Endothelial cell of umbilical vein (primary cell): Measurements from ENCODE around the gene STAB1. TPM values are rescaled to one million over a fixed set of nuclear protein-coding genes. Genes with fewer than 3 reads are reported as not detected.
A peak's percentile ranks its signal among the peaks of the same experiment; 100 is the strongest.

Experiments
- BruUV-seq: library from RNA; stranded (reverse); fragments of 400-500 nt; replicated peaks from 2 replicates; lab custom pipeline; 2021; lab: Mats Ljungman, UMichigan
- CTCF ChIA-PET: fragments of 300-600, 350-600 bp; sonication (Branson Sonifier 250); formaldehyde crosslinking; loops from one replicate; lab custom pipeline; 2021; ENCODE audit warnings: antibody characterized with exemption, inconsistent platforms; lab: Charles Lee
- POLR2A ChIA-PET: fragments of 300-600, 350-600 bp; sonication (Branson Sonifier 250); formaldehyde crosslinking; loops from one replicate; lab custom pipeline; 2021; ENCODE audit warnings: antibody characterized with exemption, inconsistent platforms; lab: Charles Lee
- DNase-seq: peaks from one replicate; pipeline ENCODE4 v3.0.0-alpha.2; 2011; ENCODE audit warnings: low read depth, low spot score
- FAIRE-seq: peaks from 2 replicates; lab custom pipeline; 2011; peaks lifted over from hg19 to GRCh38; lab: Jason Lieb, UNC
- H2AFZ ChIP-seq: 2 replicates; pipeline ENCODE4 v1.6.0; 2012; ENCODE audit warnings: low read depth, low read length, control low read depth, inconsistent platforms
- H3K27ac ChIP-seq: 2 replicates; pipeline ENCODE4 v1.5.1; 2011; ENCODE audit warnings: low read depth, mild to moderate bottlenecking, control low read depth, low read length, moderate library complexity; ENCODE audit not compliant: insufficient read depth
- H3K27me3 ChIP-seq, 2 experiments: 2 replicates each; pipeline versions ENCODE4 v1.6.0 to v1.6.1; 2011; ENCODE audit warnings: low read length in 2 of 2, mixed read lengths in 1 of 2; ENCODE audit not compliant: control insufficient read depth in 2 of 2, insufficient read depth in 2 of 2
- H3K36me3 ChIP-seq, 2 experiments: 2 replicates in 1 of 2; 3 replicates in 1 of 2; pipeline ENCODE4 v1.5.1; 2011; ENCODE audit warnings: low read length in 2 of 2, mild to moderate bottlenecking in 1 of 2, moderate library complexity in 1 of 2; ENCODE audit not compliant: control insufficient read depth in 2 of 2, insufficient read depth in 2 of 2; ENCODE audit errors: extremely low read depth in 1 of 2
- H3K4me1 ChIP-seq: 3 replicates; pipeline ENCODE4 v1.5.1; 2011; ENCODE audit warnings: mild to moderate bottlenecking, low read length; ENCODE audit not compliant: control insufficient read depth, insufficient read depth; ENCODE audit errors: extremely low read depth
- H3K4me2 ChIP-seq: 2 replicates; pipeline ENCODE4 v1.6.1; 2011; ENCODE audit warnings: low read length, control low read depth, mixed read lengths; ENCODE audit not compliant: insufficient read depth
- H3K4me3 ChIP-seq, 3 experiments: fragments of 200-600 bp in 1 of 3; sonication (generic), shearing (Covaris generic) in 1 of 3; replicated peaks in 1 of 3; 2 replicates each; pipeline ENCODE4 v1.5.1; 2011 to 2016; ENCODE audit warnings: control low read depth in 3 of 3, low read length in 3 of 3, mild to moderate bottlenecking in 2 of 3, inconsistent platforms in 1 of 3, low read depth in 1 of 3, moderate library complexity in 1 of 3; ENCODE audit not compliant: insufficient read depth in 1 of 3
- H3K79me2 ChIP-seq: 2 replicates; pipeline ENCODE4 v1.6.0; 2012; ENCODE audit warnings: low read length, inconsistent platforms; ENCODE audit not compliant: control insufficient read depth, insufficient read depth
- H3K9ac ChIP-seq: replicated peaks from 2 replicates; pipeline ENCODE3; 2011; ENCODE audit warnings: low read length, control low read depth; ENCODE audit not compliant: insufficient read depth; ENCODE audit errors: extremely low read depth
- H3K9me1 ChIP-seq: replicated peaks from 3 replicates; pipeline ENCODE4 v1.6.0; 2011; ENCODE audit warnings: mild to moderate bottlenecking, low read length; ENCODE audit not compliant: control insufficient read depth, insufficient read depth; ENCODE audit errors: extremely low read depth
- H3K9me3 ChIP-seq: replicated peaks from 2 replicates; pipeline ENCODE4 v1.5.1; 2012; ENCODE audit warnings: low read length, inconsistent platforms; ENCODE audit not compliant: control insufficient read depth, insufficient read depth
- H4K20me1 ChIP-seq: replicated peaks from 2 replicates; pipeline ENCODE3; 2011; ENCODE audit warnings: mild to moderate bottlenecking, low read length; ENCODE audit not compliant: control insufficient read depth, insufficient read depth; ENCODE audit errors: extremely low read depth
- CTCF ChIP-seq, 2 donors: IDR thresholded peaks; 1 replicate in 1 of 2; 2 replicates in 1 of 2; pipeline ENCODE4 v1.5.1; 2011; ENCODE audit warnings: low read length in 2 of 2, mild to moderate bottlenecking in 2 of 2, moderate library complexity in 2 of 2, control low read depth in 1 of 2, inconsistent platforms in 1 of 2, low read depth in 1 of 2; ENCODE audit not compliant: insufficient read depth in 1 of 2; ENCODE audit errors: extremely low read depth in 1 of 2
- EZH2 ChIP-seq: IDR thresholded peaks from 2 replicates; pipeline ENCODE4 v1.6.1; 2012; ENCODE audit warnings: borderline replicate concordance, low read depth, mild to moderate bottlenecking, moderate library complexity, low read length, inconsistent platforms; ENCODE audit not compliant: severe bottlenecking
- FOS ChIP-seq: IDR thresholded peaks from 2 replicates; pipeline ENCODE4 v1.6.1; 2011; ENCODE audit warnings: mild to moderate bottlenecking, low read length, moderate library complexity, borderline replicate concordance; ENCODE audit not compliant: insufficient read depth
- GATA2 ChIP-seq: IDR thresholded peaks from 2 replicates; pipeline ENCODE4 v1.7.0; 2011; ENCODE audit warnings: low read depth, mild to moderate bottlenecking, moderate library complexity, mixed read lengths, low read length; ENCODE audit not compliant: insufficient read length, insufficient read depth
- JUN ChIP-seq: IDR thresholded peaks from 2 replicates; pipeline ENCODE4 v1.6.1; 2011; ENCODE audit warnings: borderline replicate concordance, low read depth; ENCODE audit not compliant: insufficient read length, insufficient read depth
- MAX ChIP-seq: IDR thresholded peaks from 2 replicates; pipeline ENCODE4 v1.6.1; 2011; ENCODE audit not compliant: insufficient read depth, insufficient read length
- MYC ChIP-seq: IDR thresholded peaks from one replicate; pipeline ENCODE4 v1.6.1; 2011; ENCODE audit warnings: mild to moderate bottlenecking, low read depth, low read length
- POLR2A ChIP-seq: IDR thresholded peaks from 2 replicates; pipeline ENCODE4 v1.6.1; 2012; ENCODE audit warnings: low read depth, mild to moderate bottlenecking, control low read depth, low read length
- POLR2AphosphoS5 ChIP-seq: IDR thresholded peaks from 2 replicates; pipeline ENCODE4 v1.6.1; 2012; ENCODE audit warnings: low read depth, mild to moderate bottlenecking, control low read depth, low read length, moderate library complexity; ENCODE audit not compliant: insufficient read depth
- dilution Hi-C: fragments of 300-500 bp; cut with MboI; formaldehyde crosslinking; loops from one replicate; pipeline ENCODE4 v1.15.0; 2019; ENCODE audit warnings: low sequenced_read_pairs; ENCODE audit not compliant: extremely low pct_ligation_motif_present
- intact Hi-C: fragments of 100-400 bp; cut with micrococcal nuclease; formaldehyde crosslinking; loops from one replicate; pipeline ENCODE4 v1.10.0; 2022
- polyA plus RNA-seq, 4 experiments: library from polyadenylated mRNA; depleted of rRNA in 3 of 4; stranded (reverse) in 3 of 4; unstranded in 1 of 4; fragments of >200 nt; gene quantifications; 2 replicates each; pipeline versions ENCODE4 v1.2.1 to v1.2.3, GENCODE V29; 2011 to 2012; ENCODE audit warnings: missing spikeins in 1 of 4
- total RNA-seq: library from RNA; stranded (reverse); gene quantifications from 2 replicates; pipeline ENCODE4 v1.2.3, GENCODE V29; 2021

Gene STAB1
- total and polyA plus RNA-seq, 2 donors (not counting 3 experiments of a cell fraction or from before 2014, with no cell fraction given), result 369 TPM

- no peak for FAIRE-seq
- no peaks in the 10 kb centered on the region for H3K9me3 ChIP-seq
- no peaks in the 10 kb centered on the region for H3K79me2 ChIP-seq
- TF ChIP-seq JUN (no peak), CTCF (IDR thresholded peaks at IDR 0.05; ENCODE audit: extremely low read depth in 1 of 2, insufficient read depth in 1 of 2, low read depth in 1 of 2, low read length in 2 of 2) (no peak), POLR2AphosphoS5 (peak; percentile 5), POLR2A (no peak), FOS (no peak)
- no peak overlapping the region for H2AFZ ChIP-seq
- no peaks in the 10 kb centered on the region for H3K27me3 ChIP-seq
- no peak overlapping the region for H3K4me3 ChIP-seq
- intact Hi-C loops, result no loop called here
- DNase-seq, result no peak
- H3K4me2 ChIP-seq, result no peak overlapping the region
- H4K20me1 ChIP-seq, result no peaks in the 10 kb centered on the region
- POLR2A ChIA-PET, result no interaction called here
- H3K27ac ChIP-seq, result no peak overlapping the region
- no TSS peak for BruUV-seq
- dilution Hi-C loops, result no loop called here
- peaks cover 21 to 83% of the 10 kb centered on the region in 2 experiments for H3K36me3 ChIP-seq
- no peaks in the 10 kb centered on the region for H3K9me1 ChIP-seq
- no peak overlapping the region for H3K9ac ChIP-seq
- CTCF ChIA-PET, result no interaction called here
- no peaks in the 10 kb centered on the region for H3K4me1 ChIP-seq
Observed at GRCh38 chr3:52512727-52513126, 17.6 kb downstream of the STAB1 start.

- no peaks in the 10 kb centered on the region for H3K27me3 ChIP-seq
- BruUV-seq, result no TSS peak
- H3K36me3 ChIP-seq, result peaks cover 17 to 82% of the 10 kb centered on the region in 2 experiments
- H2AFZ ChIP-seq, result no peak overlapping the region
- no peak overlapping the region for H3K4me3 ChIP-seq
- ChIA-PET POLR2A (no interaction called here), CTCF (no interaction called here)
- DNase-seq, result no peak
- no peaks in the 10 kb centered on the region for H3K9me1 ChIP-seq
- FAIRE-seq, result no peak
- no peak overlapping the region for H3K27ac ChIP-seq
- H3K79me2 ChIP-seq, result no peaks in the 10 kb centered on the region
- TF ChIP-seq EZH2 (no peak), GATA2 (no peak), CTCF (IDR thresholded peaks at IDR 0.05; ENCODE audit: extremely low read depth in 1 of 2, insufficient read depth in 1 of 2, low read depth in 1 of 2, low read length in 2 of 2) (no peak), MAX (no peak), POLR2A (no peak), JUN (no peak), POLR2AphosphoS5 (no peak), MYC (no peak), FOS (no peak)
- no peaks in the 10 kb centered on the region for H3K4me1 ChIP-seq
- intact Hi-C loops (no loop called here), dilution Hi-C loops (no loop called here)
- no peak overlapping the region for H3K9ac ChIP-seq
- H3K4me2 ChIP-seq, result no peak overlapping the region
- no peaks in the 10 kb centered on the region for H4K20me1 ChIP-seq
- no peaks in the 10 kb centered on the region for H3K9me3 ChIP-seq
Observed at GRCh38 chr3:52513281-52513680, 18.1 kb downstream of the STAB1 start.
